Omental fat pad (tissue), 4 donors: ENCODE data around the gene KCNQ1OT1. TPM values are rescaled to one million over a fixed set of nuclear protein-coding genes. Genes with fewer than 3 reads are reported as not detected.

ENCODE experiments used
- ATAC-seq: fragments of 150-250 bp; one replicate; pipeline ENCODE4 v1.9.1; 2016; ENCODE audit warnings: mild to moderate bottlenecking, moderate library complexity; ENCODE audit not compliant: low FRiP score
- DNase-seq: peaks from one replicate; pipeline ENCODE4 v3.0.0-alpha.2; 2019; ENCODE audit warnings: low spot score
- CTCF ChIP-seq, 3 donors: fragments of 450-650 bp; IDR thresholded peaks; one replicate each; pipeline ENCODE4 v1.5.1; 2016 to 2017; ENCODE audit warnings: antibody characterized with exemption in 3 of 3, mild to moderate bottlenecking in 3 of 3, moderate library complexity in 2 of 3
- total RNA-seq, 4 donors: library from RNA; depleted of rRNA; stranded (reverse); fragments of >200 nt; gene quantifications; one replicate each; pipeline ENCODE4 v1.1.0, GENCODE V29; 2016

Gene KCNQ1OT1
- total RNA-seq, 4 donors from 2014 or later = 3.4 to 9.7 (median 6.2) TPM

GRCh38 chr11:2736577-2737225 is 36.9 kb upstream of the KCNQ1OT1 start:
- ATAC-seq (no peak), DNase-seq (no peak)
- TF ChIP-seq CTCF (IDR thresholded peaks at IDR 0.05) = no peak

GRCh38 chr11:2735053-2735589 is 35.3 kb upstream of the KCNQ1OT1 start:
- no peak for DNase-seq
- TF ChIP-seq CTCF (IDR thresholded peaks at IDR 0.05) = no peak

GRCh38 chr11:2734181-2735052 is 34.6 kb upstream of the KCNQ1OT1 start:
- no peak for ATAC-seq
- DNase-seq = no peak
- no peak for TF ChIP-seq CTCF (IDR thresholded peaks at IDR 0.05)

More at GRCh38 chr11:2735053-2735589, 35.3 kb upstream of the KCNQ1OT1 start:
- ATAC-seq = no peak

- no peak for TF ChIP-seq CTCF (IDR thresholded peaks at IDR 0.05)
- no peak for DNase-seq
- no peak for ATAC-seq
These were observed 33.3 kb upstream of the KCNQ1OT1 start for GRCh38 chr11:2732940-2733628.

- no peak for ATAC-seq
- no peak for DNase-seq
- TF ChIP-seq CTCF (IDR thresholded peaks at IDR 0.05) = no peak
These were observed 32.6 kb upstream of the KCNQ1OT1 start for GRCh38 chr11:2732261-2732939.
